Measurements from ENCODE around the gene UST. TPM values are rescaled to one million over a fixed set of nuclear protein-coding genes. Genes with fewer than 3 reads are reported as not detected.

The UST gene
- total RNA-seq: 1 to 10 TPM; 4.3 to 5.3 TPM

- DNase-seq (ENCODE audit: low spot score): peak; percentile 85
- TF ChIP-seq CTCF (IDR thresholded peaks at IDR 0.05): peak in 1 of 2 donors; percentile 62
- Histone ChIP-seq H3K27ac (peak within 1 kb of the TSS; percentile 75 to 81), H3K27me3 (no peaks in the 10 kb centered on the region), H3K4me1 (peaks cover 0 to 21% of the 10 kb centered on the region in 2 donors), H3K36me3 (no peaks in the 10 kb centered on the region), H3K9me3 (no peaks in the 10 kb centered on the region), H3K4me3 (peak within 1 kb of the TSS; percentile 64 to 76)
Observed at GRCh38 chr6:148746363-148747144, at the start of gene UST. TSS of gene UST (plus strand) at chr6:148747030. CDS start at chr6:148747431, 401 bp downstream.

- no peaks in the 10 kb centered on the region for H3K36me3 ChIP-seq
- peaks cover 0 to 5% of the 10 kb centered on the region in 2 donors for H3K9me3 ChIP-seq
- no peak overlapping the region for H3K4me3 ChIP-seq
- H3K27ac ChIP-seq: no peak overlapping the region
- no peaks in the 10 kb centered on the region for H3K4me1 ChIP-seq
- no peak for DNase-seq (ENCODE audit: low spot score)
- TF ChIP-seq CTCF (IDR thresholded peaks at IDR 0.05): no peak
- peaks cover 0 to 3% of the 10 kb centered on the region in 2 donors for H3K27me3 ChIP-seq
Observed at GRCh38 chr6:148697895-148698440, 48.9 kb upstream of the UST start.

- no peak for DNase-seq (ENCODE audit: low spot score)
- H3K4me1 ChIP-seq: no peaks in the 10 kb centered on the region
Observed at GRCh38 chr6:148698671-148699180, 48.1 kb upstream of the UST start.

GRCh38 chr6:148700047-148700715 lies 46.6 kb upstream of the UST start:
- Histone ChIP-seq H3K27ac (peak overlapping the region; percentile 12 to 32), H3K4me3 (peak overlapping the region in 1 of 2 donors; percentile 24), H3K36me3 (no peaks in the 10 kb centered on the region), H3K9me3 (peaks cover 0 to 6% of the 10 kb centered on the region in 2 donors), H3K4me1 (no peaks in the 10 kb centered on the region), H3K27me3 (peaks cover 0 to 3% of the 10 kb centered on the region in 2 donors)
- TF ChIP-seq CTCF (IDR thresholded peaks at IDR 0.05): no peak
- no peak for DNase-seq (ENCODE audit: low spot score)

More at GRCh38 chr6:148698671-148699180, 48.1 kb upstream of the UST start:
- TF ChIP-seq CTCF (IDR thresholded peaks at IDR 0.05): no peak
- Histone ChIP-seq H3K27me3 (peaks cover 0 to 3% of the 10 kb centered on the region in 2 donors), H3K27ac (no peak overlapping the region), H3K4me3 (no peak overlapping the region), H3K9me3 (peaks cover 0 to 6% of the 10 kb centered on the region in 2 donors), H3K36me3 (no peaks in the 10 kb centered on the region)

- no peak for TF ChIP-seq CTCF (IDR thresholded peaks at IDR 0.05)
- H3K27me3 ChIP-seq: peaks cover 0 to 3% of the 10 kb centered on the region in 2 donors
- peak overlapping the region; percentile 12 to 32 for H3K27ac ChIP-seq
- no peaks in the 10 kb centered on the region for H3K36me3 ChIP-seq
- peak overlapping the region in 1 of 2 donors; percentile 24 for H3K4me3 ChIP-seq
- peaks cover 0 to 6% of the 10 kb centered on the region in 2 donors for H3K9me3 ChIP-seq
- no peaks in the 10 kb centered on the region for H3K4me1 ChIP-seq
- DNase-seq (ENCODE audit: low spot score): no peak
Observed at GRCh38 chr6:148700741-148701311, 46.0 kb upstream of the UST start.
